GM12872 (cell line): ENCODE data around the gene DUS1L.

Source experiments
- CTCF ChIP-seq: IDR thresholded peaks from 3 replicates; pipeline ENCODE4 v1.5.1; 2011; ENCODE audit warnings: low read depth, mild to moderate bottlenecking, low read length, moderate library complexity; ENCODE audit not compliant: insufficient read depth

Gene DUS1L

GRCh38 chr17:82036634-82037091 lies 28.9 kb downstream of the DUS1L start:
- TF ChIP-seq CTCF = no peak

GRCh38 chr17:82035956-82036633 lies 29.5 kb downstream of the DUS1L start:
- no peak for TF ChIP-seq CTCF

GRCh38 chr17:82035488-82035887 lies 30.1 kb downstream of the DUS1L start:
- TF ChIP-seq CTCF = no peak

GRCh38 chr17:82034371-82035011 lies 31.1 kb downstream of the DUS1L start:
- no peak for TF ChIP-seq CTCF

GRCh38 chr17:82033359-82034085 lies 32.1 kb downstream of the DUS1L start:
- no peak for TF ChIP-seq CTCF

- no peak for TF ChIP-seq CTCF
Measured at GRCh38 chr17:82031885-82032627, 33.5 kb downstream of the DUS1L start.
